Adrenal gland (tissue), 5 donors: ENCODE measurements around the gene KCNS1.

ENCODE experiments used
- POLR2A ChIP-seq, 2 donors: fragments of 450-650 bp; IDR thresholded peaks; one replicate each; pipeline ENCODE4 v1.6.1; 2017; ENCODE audit warnings: antibody characterized with exemption in 2 of 2, mild to moderate bottlenecking in 2 of 2, moderate library complexity in 1 of 2
- TF ChIP-seq, protein P1 (sequence below), 6 experiments: fragments of 450-650 bp in 4 of 6; fragments of 200-600 bp in 2 of 6; sonication (generic) in 1 of 6; IDR thresholded peaks; 1 replicate in 5 of 6; 2 replicates in 1 of 6; pipeline versions ENCODE4 v1.5.1 to v1.8.0; 2016 to 2021; ENCODE audit warnings: antibody characterized with exemption in 6 of 6, mild to moderate bottlenecking in 2 of 6, moderate library complexity in 1 of 6
- donor health status: DM: no; HTN: no; CAD: no.

DNA sequence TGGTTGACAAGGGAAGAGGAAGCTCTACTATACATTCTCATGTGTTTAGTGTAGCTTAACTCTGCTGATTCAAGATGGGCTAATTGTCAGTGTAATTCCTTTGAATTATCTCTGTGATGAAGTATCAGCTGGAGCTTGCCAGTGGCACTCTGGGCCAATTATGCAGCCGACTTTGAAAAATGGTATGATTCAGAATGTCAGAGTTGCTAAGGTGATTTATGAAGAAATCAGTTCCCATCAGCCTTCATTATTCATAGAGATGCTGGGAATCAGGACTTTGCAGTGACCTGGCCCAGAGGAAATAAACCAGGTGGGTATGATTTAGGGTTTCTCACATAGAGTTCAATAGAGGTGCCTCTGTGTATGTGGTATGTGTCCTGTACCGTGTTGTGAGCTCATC, 33.4 kb downstream of the KCNS1 start:
- TF ChIP-seq, protein P1, sequence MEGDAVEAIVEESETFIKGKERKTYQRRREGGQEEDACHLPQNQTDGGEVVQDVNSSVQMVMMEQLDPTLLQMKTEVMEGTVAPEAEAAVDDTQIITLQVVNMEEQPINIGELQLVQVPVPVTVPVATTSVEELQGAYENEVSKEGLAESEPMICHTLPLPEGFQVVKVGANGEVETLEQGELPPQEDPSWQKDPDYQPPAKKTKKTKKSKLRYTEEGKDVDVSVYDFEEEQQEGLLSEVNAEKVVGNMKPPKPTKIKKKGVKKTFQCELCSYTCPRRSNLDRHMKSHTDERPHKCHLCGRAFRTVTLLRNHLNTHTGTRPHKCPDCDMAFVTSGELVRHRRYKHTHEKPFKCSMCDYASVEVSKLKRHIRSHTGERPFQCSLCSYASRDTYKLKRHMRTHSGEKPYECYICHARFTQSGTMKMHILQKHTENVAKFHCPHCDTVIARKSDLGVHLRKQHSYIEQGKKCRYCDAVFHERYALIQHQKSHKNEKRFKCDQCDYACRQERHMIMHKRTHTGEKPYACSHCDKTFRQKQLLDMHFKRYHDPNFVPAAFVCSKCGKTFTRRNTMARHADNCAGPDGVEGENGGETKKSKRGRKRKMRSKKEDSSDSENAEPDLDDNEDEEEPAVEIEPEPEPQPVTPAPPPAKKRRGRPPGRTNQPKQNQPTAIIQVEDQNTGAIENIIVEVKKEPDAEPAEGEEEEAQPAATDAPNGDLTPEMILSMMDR (IDR thresholded peaks at IDR 0.05) = no peak
- no peak for TF ChIP-seq POLR2A (IDR thresholded peaks at IDR 0.05)
